ENCODE results near the gene HEBP1.

The HEBP1 gene

GRCh38 chr12:13023811-13024530 lies 23.9 kb upstream of the HEBP1 start:
- DNase-seq (ENCODE audit: low read depth) = no peak

DNA sequence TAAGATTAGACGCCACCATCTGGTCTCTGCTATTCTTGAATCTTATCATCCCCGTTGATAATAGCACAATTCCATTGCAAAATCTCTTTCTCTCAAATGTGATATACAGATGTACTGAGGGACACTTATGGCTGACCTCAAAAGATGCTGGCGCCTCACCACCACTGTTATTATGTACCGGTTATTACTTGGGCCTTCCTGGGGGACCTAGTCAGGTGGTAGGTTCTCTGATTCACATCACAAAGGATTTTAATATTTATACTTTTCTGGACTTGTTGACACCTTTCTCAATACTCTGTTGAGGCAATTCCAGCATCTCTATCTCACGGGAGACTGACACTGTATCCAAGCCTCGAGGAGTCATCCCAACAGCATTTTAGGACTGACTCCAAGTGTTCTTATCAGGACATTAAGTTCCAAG lies 22.8 kb upstream of the HEBP1 start:
- DNase-seq (ENCODE audit: low read depth) = no peak

- no peak for DNase-seq (ENCODE audit: low read depth)
These were observed 11.0 kb upstream of the HEBP1 start for GRCh38 chr12:13011098-13011497.

DNA sequence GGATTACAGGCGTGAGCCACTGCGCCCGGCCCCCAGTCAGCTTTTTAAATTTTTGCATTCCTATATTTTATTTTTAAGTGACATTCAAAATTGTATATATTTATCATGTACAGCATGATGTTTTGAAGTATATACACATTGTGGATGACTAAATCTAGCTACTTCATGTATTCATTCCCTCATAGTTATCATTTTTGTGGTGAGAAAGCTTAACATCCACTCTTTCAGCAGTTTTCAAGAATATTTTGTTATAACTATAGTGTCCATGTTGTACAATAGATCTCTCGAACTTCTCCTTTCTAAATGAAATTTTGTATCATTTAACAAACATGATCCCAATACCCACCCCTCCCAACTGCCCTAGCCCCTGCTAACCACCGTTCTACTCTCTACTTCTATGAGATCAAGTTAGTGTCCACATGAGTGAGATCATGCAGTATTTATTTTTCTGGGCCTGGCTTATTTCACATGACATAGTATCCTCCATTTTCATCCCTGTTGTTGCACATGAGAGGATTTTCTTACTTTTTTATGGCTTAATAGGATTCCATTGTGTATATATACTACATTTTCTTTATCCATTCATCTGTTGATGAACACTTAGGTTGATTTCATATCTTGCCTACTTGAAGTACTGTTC lies 8.8 kb upstream of the HEBP1 start:
- no peak for DNase-seq (ENCODE audit: low read depth)

GRCh38 chr12:13007496-13008233 lies 7.6 kb upstream of the HEBP1 start:
- no peak for DNase-seq (ENCODE audit: low read depth)

- no peak for DNase-seq (ENCODE audit: low read depth)
These were observed 5.6 kb upstream of the HEBP1 start for GRCh38 chr12:13005649-13006048.

- DNase-seq (ENCODE audit: low read depth) = no peak
These were observed 4.9 kb upstream of the HEBP1 start for GRCh38 chr12:13004986-13005385.

DNA sequence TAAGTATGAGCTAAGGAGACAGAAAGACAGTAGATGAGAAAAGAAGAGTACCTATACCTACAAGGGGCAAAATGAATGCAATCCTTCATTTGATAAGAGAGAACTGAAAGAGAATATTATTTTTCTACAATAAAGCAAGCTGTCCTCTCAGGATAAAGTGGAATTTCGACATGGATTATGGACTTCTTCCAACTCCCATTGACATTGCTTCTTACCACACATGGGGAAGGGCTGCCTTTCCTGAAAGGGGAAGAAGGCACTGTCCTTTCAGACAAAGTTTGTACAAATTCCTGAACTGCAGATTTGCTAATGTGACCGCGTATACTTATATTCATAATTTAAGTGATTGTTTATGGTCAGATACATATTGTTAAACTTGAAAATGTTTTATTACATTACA lies 4.3 kb upstream of the HEBP1 start:
- no peak for DNase-seq (ENCODE audit: low read depth)

DNA sequence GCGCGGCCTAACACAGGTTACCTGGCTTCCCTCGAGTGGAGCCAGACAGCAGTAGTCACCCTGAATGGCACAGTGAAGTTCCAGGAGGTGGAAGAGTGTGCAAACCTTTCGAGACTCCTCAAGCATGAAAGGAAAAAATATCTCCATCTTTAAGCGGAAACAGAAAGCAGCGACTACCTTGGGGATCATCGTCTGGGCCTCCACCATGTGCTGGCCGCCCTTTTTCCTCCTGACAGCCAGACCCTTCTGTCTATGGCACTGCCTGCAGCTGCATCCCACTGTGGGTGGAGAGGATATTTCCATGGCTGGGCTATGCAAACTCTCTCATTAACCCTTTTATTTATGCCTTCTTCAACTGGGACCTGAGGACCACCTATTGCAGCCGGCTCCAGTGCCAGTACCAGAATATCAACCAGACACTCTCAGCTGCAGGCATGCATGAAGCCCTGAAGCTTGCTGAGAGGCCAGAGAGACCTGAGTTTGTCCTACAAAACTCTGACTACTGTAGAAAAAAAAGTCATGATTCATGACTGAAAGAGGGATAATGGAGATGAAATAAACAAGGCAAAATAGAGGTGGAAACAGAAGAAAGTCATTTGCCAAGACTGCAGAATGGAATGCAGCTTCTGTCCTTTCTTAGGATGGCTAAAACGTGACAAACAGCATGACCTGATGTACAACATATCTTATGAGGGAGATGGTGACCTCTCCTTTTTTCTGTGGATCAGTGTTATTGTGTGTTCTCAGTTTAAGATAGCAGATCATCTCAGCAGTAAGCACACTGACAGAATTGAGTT lies 2.4 kb upstream of the HEBP1 start:
- no peak for DNase-seq (ENCODE audit: low read depth)

GRCh38 chr12:13001775-13002040 lies 1.6 kb upstream of the HEBP1 start:
- DNase-seq (ENCODE audit: low read depth) = no peak

GRCh38 chr12:13000925-13001774 lies 1.1 kb upstream of the HEBP1 start:
- DNase-seq (ENCODE audit: low read depth) = no peak

GRCh38 chr12:13000616-13000924 lies 505 bp upstream of the HEBP1 start:
- DNase-seq (ENCODE audit: low read depth) = no peak

- no peak for DNase-seq (ENCODE audit: low read depth)
These were observed 650 bp downstream of the HEBP1 start for GRCh38 chr12:12999271-12999958.

DNA sequence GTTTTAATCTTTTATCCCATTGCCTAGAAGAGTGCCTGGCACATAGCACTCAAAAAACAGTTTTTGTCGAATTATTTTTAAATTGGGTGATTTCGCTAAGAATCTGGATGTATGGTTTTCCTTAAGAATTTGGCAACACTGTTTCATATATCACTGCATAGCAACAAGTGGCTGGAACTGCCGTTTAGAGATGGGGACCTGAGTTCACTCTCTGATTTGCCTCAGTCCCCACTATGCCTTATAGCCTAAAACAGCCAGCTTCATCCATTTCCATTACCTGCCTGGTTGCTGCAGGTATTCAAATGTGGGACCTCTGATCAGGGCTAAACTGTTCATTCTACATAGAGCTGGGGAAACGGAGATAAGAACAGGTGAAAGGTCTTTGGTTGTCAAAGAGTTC lies 1.8 kb downstream of the HEBP1 start:
- DNase-seq (ENCODE audit: low read depth) = no peak

DNA sequence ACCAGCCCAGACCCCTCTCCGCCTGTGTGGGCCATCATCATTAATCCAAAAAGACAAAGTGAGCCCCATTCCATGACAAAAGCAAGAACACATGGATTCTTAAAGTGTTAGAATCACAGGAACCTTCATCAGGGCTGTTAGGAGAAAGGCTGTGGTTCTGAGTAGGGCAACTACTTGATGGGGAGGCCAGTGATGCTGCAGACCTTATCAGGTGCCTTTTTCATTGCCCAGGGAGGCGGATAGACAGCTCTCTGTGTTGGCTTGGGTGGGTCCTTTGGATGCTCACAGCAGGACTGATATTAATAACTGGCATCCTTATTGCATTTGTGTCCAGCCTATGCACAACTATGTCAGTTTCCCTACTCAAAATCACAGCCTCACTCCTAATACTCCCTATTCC lies 2.3 kb downstream of the HEBP1 start:
- DNase-seq (ENCODE audit: low read depth) = no peak

DNA sequence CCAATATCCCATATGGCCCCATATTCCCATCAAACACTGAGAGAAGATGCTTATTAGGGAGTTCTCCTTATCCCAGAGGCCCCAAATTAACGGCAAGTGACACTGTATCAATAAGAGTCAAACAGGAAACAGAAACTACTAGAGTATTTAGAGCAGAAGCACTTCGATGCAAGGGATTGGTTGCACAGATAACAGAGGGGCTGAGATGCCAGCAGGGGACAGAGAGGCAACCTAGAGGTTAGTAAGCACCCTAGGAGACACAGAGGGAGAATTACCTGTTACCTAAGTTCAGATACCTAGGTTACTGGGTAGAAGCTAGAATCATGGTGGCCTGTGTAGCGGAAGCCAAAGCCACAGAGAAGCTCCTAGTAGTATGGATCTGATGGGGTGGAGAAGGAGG lies 2.9 kb downstream of the HEBP1 start:
- DNase-seq (ENCODE audit: low read depth) = no peak

DNA sequence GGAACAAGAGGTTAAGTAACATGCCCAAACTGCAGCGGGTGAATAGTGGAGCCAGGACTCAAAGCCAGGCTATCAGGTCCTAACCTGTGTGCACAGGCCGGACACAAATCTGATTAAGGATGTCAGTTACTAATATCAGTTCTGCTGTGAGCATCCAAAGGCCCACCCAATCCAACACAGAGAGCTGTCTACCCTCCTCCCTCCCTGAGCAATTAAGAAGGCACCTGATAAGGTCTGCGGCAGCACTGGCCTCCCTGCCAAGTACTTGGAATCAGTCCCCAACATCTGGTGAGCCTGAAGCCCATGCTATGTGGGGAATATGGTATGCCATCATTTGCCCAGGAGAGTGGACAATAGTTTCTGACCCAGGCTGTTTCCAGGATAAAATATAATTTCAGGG lies 3.9 kb downstream of the HEBP1 start:
- no peak for DNase-seq (ENCODE audit: low read depth)

DNA sequence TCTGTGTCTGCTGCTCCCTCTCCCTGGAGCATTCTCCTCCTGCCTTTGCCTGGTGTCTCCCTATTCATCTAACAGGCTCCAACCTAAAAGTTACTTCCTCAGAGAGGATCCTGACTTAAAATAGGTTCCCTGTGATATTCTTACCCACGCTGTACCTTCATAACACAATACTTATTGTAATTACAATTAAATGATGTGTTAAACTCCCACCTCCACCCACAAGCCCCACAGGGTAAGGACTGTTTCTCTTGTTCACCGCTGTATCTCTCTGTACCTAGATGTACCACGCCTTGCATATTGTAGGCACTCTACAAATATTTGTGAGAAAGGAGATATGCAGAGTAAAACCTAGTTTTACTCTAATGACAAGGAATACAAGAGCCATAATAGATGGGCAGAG lies 5.0 kb downstream of the HEBP1 start:
- no peak for DNase-seq (ENCODE audit: low read depth)

- no peak for DNase-seq (ENCODE audit: low read depth)
These were observed 6.7 kb downstream of the HEBP1 start for GRCh38 chr12:12993367-12993766.

DNA sequence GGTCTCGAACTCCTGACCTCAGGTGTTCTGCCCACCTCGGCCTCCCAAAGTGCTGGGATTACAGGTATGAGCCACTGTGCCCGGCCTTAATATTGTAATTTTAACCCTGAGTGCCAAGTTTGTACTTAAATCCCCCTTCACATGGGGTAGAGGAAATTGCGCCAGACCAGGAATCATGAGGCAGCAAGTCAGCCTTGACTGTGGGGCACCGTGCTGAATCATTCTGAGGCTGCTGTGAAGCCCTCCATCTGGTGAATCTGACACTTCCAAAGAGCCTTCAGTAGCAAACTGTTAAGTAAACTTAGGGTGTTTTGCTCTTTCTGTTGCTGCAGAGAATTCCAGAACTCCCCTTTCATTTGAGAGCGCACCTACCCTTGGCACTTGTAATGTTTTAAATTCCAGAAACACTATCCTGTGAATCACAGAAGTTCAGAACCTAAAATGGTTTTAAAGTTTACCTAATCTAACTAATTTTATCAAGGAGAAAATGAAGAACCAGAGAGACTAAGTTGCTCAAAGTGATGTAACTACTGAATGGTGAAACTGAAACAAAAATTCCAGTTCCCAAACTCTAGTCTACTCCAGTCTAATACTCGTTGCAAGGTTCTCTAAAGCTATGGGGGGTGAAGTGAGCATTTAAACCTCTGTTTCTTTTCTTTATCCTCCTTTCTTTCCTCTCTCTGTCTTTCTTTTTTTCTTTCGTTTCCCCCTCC lies 7.5 kb downstream of the HEBP1 start:
- peak; percentile 81 for DNase-seq (ENCODE audit: low read depth)
